SK-N-SH treated with all-trans-retinoic acid at 6 μM for 48 hours (cell line): ENCODE measurements around the gene LY6G6C.

Experiments
- ARNTL ChIP-seq: fragments of 450-650 bp; formaldehyde crosslinking; IDR thresholded peaks from 2 replicates; pipeline ENCODE4 v1.5.0; 2020; ENCODE audit warnings: low read depth, mild to moderate bottlenecking, moderate library complexity, borderline replicate concordance
- RARB ChIP-seq: fragments of 250-450 bp; sonication (Bioruptor Pico); IDR thresholded peaks from 2 replicates; pipeline ENCODE4 v1.8.0; 2021; ENCODE audit warnings: mild to moderate bottlenecking, moderate library complexity
- TOX ChIP-seq: fragments of 250-450 bp; sonication (Bioruptor Pico); IDR thresholded peaks from 2 replicates; pipeline ENCODE4 v1.8.0; 2021; ENCODE audit warnings: mild to moderate bottlenecking, moderate library complexity, borderline replicate concordance

- TF ChIP-seq TOX (CRISPR knock-in tag) (no peak; the same call in 1 of the 2 replicates), RARB (CRISPR knock-in tag) (no peak), ARNTL (CRISPR knock-in tag) (no peak)
Observed at GRCh38 chr6:31729979-31730630, 8.6 kb upstream of the LY6G6C start.
